ENCODE data around the gene GDF11. TPM values are rescaled to one million over a fixed set of nuclear protein-coding genes. Genes with fewer than 3 reads are reported as not detected.

Gene GDF11
- total RNA-seq, 1 donor from 2014 or later, result 2.8 TPM

DNA sequence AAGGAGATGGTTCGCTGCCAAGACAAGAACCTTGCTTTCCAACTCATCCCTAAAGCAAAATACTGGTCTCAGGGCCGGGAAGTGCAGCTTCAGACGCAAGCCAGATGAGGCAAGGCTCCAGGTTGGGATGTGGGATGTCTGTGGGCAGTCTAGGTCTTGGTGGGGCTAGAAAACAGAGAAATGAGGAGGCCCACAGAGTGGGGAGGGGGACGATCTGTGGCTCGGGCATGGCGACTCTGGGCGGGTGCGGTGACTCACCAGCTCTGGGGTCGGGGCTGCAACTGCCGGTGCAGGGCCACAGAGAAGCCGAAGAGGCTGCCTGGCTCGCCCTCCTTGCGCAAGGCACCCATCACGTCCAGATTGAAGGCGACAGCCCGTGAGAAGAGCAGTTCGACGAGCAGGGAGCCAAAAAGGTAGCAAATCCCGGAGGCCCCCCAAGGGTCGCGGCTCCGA, 35.7 kb upstream of the GDF11 start:
- H3K4me3 ChIP-seq (ENCODE audit: low read depth, low read length), result peak overlapping the region; percentile 57
- no peak for DNase-seq (ENCODE audit: low read depth)
- TF ChIP-seq, protein P1, sequence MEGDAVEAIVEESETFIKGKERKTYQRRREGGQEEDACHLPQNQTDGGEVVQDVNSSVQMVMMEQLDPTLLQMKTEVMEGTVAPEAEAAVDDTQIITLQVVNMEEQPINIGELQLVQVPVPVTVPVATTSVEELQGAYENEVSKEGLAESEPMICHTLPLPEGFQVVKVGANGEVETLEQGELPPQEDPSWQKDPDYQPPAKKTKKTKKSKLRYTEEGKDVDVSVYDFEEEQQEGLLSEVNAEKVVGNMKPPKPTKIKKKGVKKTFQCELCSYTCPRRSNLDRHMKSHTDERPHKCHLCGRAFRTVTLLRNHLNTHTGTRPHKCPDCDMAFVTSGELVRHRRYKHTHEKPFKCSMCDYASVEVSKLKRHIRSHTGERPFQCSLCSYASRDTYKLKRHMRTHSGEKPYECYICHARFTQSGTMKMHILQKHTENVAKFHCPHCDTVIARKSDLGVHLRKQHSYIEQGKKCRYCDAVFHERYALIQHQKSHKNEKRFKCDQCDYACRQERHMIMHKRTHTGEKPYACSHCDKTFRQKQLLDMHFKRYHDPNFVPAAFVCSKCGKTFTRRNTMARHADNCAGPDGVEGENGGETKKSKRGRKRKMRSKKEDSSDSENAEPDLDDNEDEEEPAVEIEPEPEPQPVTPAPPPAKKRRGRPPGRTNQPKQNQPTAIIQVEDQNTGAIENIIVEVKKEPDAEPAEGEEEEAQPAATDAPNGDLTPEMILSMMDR (conservative IDR thresholded peaks at IDR 0.05; ENCODE audit: low read depth, low read length), result no peak

DNA sequence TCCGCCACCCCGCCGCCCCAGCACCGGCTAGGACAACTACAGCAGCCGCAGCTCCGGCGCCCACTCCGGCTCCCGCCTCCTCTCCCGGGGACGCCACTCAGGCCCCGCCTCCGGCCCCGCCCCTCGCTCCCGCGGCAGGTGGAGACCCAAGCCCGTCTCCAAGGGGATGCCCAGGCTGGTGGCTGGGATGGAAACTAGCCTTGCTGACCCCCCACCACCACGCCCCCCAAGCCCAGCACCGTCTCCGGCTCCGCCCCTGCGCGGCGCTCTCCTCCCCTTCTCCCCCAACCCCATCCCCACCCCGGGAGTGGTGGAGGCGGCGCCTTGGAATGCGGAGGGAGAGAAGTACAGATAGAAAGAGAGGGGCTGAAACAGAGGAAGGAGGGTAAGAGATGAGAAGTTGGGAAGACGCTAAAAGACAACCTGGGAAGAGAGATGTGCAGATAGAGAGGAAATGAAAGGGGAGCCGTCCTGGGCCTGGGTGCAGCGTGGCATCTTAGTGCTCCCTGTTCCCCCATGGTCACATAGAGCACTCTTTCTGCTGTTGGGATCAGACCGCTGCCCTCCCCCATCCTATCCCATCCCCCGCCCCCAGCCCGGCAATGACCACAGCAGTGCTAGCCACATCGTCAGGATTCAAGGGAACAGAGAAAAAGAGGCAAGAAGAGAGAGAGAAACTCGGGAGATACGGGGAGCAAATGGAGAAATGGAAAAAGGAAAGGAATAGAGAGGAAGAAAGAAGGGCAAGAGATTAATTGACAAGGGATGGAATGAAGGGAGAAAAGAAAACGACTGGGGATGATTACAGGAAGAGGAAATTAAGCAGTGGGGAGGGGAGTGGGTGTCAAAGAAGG, 34.9 kb upstream of the GDF11 start, which contains the start of gene ITGA7:
ITGA7 (minus strand) TSS at position 64 of the 854 bp plus-strand sequence. CDS start 222 bp downstream, outside the sequence.
- TF ChIP-seq, protein P1 (conservative IDR thresholded peaks at IDR 0.05; ENCODE audit: low read depth, low read length), result no peak
- peak within 1 kb of the TSS; percentile 57 for H3K4me3 ChIP-seq (ENCODE audit: low read depth, low read length)
- DNase-seq (ENCODE audit: low read depth), result no peak

DNA sequence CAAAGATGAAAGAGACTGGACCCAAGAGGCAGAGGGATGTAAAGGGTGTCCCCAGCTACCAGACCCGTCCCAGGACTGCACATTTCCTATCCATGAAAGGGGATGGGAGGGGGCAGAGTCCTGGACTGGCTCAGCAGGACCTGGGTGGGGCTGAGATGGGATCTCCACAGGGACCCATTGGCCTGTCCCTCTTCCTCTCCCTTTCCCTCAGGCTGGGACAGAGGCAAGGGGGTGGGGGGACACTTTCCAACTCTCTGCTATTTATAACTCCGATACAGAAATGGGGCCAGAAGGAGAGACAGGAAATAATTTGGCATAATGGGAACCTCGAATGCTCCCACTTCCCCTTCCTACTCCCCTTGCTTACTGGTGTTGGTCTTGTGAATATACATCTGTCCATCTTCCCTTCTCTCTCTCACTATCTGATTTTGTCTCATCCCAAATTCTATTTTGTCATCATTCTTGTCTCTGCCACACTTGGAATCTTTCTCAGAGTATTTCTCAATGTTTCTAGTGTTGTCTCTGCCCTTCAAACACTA, 34.2 kb upstream of the GDF11 start:
- TF ChIP-seq, protein P1 (conservative IDR thresholded peaks at IDR 0.05; ENCODE audit: low read depth, low read length), result no peak
- no peak for DNase-seq (ENCODE audit: low read depth)
- H3K4me3 ChIP-seq (ENCODE audit: low read depth, low read length), result no peak overlapping the region

DNA sequence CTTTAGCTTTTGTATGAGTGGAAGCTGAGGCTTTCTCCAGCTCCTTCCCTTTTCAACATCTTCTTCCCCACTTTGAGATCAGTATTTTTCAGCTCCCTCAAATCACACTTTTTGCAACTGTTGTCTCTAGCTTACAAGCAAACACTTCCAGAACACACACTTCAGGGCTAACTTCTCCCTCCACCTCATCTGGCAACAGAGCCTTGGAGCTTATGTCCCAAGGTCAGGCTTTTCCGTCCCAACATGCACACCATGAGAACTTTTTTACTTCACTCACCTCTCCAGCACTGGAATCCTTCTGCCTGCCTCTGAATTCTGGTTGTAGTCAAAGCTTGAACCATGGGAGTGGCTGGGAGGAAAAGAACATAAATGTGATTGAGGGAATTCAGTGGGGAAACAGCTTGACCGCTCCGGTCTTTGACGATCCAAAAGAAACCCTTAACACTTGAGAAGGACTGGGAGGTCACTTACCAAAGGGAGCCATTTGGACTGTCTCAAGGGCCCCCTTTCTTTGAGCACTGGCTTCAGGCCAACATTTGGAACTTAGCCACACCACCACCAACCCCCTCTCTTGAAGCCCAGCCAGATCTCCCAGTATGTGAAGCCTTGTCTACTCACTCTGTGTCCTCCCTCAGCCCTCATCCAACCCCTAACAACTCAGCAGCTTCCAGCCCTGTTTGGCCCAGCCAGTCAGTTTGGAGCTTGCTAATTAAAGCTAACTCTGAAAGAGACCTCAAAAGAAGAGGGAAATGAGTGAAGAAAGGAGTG, 31.0 kb upstream of the GDF11 start:
- no peak overlapping the region for H3K4me3 ChIP-seq (ENCODE audit: low read depth, low read length)
- no peak for DNase-seq (ENCODE audit: low read depth)
- TF ChIP-seq, protein P1 (conservative IDR thresholded peaks at IDR 0.05; ENCODE audit: low read depth, low read length), result no peak

GRCh38 chr12:55712700-55713415, 30.1 kb upstream of the GDF11 start:
- no peak for DNase-seq (ENCODE audit: low read depth)
- no peak overlapping the region for H3K4me3 ChIP-seq (ENCODE audit: low read depth, low read length)
- TF ChIP-seq, protein P1 (conservative IDR thresholded peaks at IDR 0.05; ENCODE audit: low read depth, low read length), result no peak

GRCh38 chr12:55713721-55714120, 29.2 kb upstream of the GDF11 start:
- no peak overlapping the region for H3K4me3 ChIP-seq (ENCODE audit: low read depth, low read length)
- TF ChIP-seq, protein P1 (conservative IDR thresholded peaks at IDR 0.05; ENCODE audit: low read depth, low read length), result no peak
- DNase-seq (ENCODE audit: low read depth), result no peak
